ENCODE data around the gene BCL2A1. TPM values are rescaled to one million over a fixed set of nuclear protein-coding genes. Genes with fewer than 3 reads are reported as not detected.
"Not testable (repeated sequence)": the region's sequence is repeated elsewhere in the genome, so short reads cannot be mapped to it uniquely, and the experiment has no call there.

The BCL2A1 gene
- not detected for total RNA-seq

DNA sequence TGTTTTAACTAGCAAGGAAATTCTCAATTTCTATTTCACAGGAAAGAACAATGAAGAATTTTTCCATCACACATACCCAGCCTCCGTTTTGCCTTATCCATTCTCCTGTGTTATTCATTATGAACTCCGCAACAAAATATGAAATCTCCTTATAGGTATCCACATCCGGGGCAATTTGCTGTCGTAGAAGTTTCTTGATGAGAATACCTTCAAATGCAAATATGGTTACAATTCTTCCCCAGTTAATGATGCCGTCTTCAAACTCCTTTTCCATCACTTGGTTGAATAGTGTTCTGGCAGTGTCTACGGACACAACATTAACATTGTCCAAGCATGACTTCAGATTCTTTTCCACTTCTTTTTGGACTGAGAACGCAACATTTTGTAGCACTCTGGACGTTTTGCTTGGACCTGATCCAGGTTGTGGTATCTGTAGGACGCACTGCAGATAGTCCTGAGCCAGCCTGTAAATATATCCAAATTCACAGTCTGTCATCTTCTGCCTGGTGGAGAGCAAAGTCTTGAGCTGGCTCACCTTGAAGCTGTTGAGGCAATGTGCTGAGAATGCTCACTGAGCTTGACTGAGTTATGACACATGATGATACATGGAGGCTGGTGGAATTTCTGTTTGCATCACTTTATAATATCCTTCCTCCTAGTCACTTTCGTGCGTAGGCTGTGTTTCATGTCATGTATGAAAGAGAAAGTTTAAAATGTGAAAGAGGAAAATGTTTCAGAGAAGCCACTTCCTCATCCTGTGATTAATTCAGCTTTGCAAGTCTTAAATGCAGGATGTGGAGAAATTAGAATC is at the start of gene BCL2A1:
TSS of gene BCL2A1 (minus strand) at position 573 of the 811 bp plus-strand sequence. CDS start at position 496, 77 bp downstream.
- Histone ChIP-seq H3K4me3 (peak within 1 kb of the TSS in 1 of 2 donors; percentile 1), H3K27ac (no peak within 1 kb of the TSS), H3K36me3 (no peaks in the 10 kb centered on the region), H3K9me3 (no peaks in the 10 kb centered on the region), H3K4me1 (no peaks in the 10 kb centered on the region), H3K27me3 (no peaks in the 10 kb centered on the region)
- TF ChIP-seq, protein P1, sequence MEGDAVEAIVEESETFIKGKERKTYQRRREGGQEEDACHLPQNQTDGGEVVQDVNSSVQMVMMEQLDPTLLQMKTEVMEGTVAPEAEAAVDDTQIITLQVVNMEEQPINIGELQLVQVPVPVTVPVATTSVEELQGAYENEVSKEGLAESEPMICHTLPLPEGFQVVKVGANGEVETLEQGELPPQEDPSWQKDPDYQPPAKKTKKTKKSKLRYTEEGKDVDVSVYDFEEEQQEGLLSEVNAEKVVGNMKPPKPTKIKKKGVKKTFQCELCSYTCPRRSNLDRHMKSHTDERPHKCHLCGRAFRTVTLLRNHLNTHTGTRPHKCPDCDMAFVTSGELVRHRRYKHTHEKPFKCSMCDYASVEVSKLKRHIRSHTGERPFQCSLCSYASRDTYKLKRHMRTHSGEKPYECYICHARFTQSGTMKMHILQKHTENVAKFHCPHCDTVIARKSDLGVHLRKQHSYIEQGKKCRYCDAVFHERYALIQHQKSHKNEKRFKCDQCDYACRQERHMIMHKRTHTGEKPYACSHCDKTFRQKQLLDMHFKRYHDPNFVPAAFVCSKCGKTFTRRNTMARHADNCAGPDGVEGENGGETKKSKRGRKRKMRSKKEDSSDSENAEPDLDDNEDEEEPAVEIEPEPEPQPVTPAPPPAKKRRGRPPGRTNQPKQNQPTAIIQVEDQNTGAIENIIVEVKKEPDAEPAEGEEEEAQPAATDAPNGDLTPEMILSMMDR (IDR thresholded peaks at IDR 0.05) = no peak
- DNase-seq (ENCODE audit: low spot score in 2 of 2) = no peak
- intact Hi-C loops (cut with DNase I) = no loop called here

GRCh38 chr15:80020731-80021130 is 49.7 kb upstream of the BCL2A1 start:
- Histone ChIP-seq H3K27me3 (no peaks in the 10 kb centered on the region), H3K36me3 (no peaks in the 10 kb centered on the region), H3K27ac (no peak overlapping the region), H3K4me3 (no peak overlapping the region), H3K9me3 (no peaks in the 10 kb centered on the region), H3K4me1 (no peaks in the 10 kb centered on the region)
- no peak for DNase-seq (ENCODE audit: low spot score in 2 of 2)
- intact Hi-C loops (cut with DNase I) = no loop called here
- TF ChIP-seq, protein P1 (IDR thresholded peaks at IDR 0.05) = no peak

GRCh38 chr15:80020149-80020548 is 49.2 kb upstream of the BCL2A1 start:
- not testable (repeated sequence) for H3K27me3 ChIP-seq; DNase-seq (ENCODE audit: low spot score in 2 of 2); H3K36me3 ChIP-seq

DNA sequence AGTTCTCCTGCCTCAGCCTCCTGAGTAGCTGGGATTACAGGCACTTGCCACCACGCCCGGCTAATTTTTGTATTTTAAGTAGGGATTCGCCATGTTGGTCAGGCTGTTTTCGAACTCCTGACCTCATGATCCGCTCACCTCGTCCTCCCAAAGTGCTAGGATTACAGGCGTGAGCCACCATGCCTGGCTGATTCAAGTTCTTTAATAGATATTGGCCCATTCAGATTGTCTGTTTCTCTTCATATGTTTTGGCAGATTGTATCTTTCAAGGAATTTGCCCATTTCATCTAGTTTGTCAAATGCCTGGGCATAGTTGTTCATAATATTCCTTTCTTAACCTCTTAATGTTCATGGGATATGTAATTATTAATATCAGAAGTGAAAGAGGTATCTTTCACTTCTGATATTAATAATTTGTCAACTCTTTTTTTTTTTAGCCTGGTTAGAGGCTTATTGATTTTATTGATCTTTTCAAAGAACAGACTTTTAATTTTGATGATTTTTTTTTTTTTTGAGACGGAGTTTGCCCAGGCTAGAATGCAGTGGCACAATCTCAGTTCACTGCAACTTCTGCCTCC is 48.3 kb upstream of the BCL2A1 start:
- TF ChIP-seq, protein P1 (IDR thresholded peaks at IDR 0.05) = no peak
- H3K9me3 ChIP-seq = no peaks in the 10 kb centered on the region
- no peak overlapping the region for H3K27ac ChIP-seq
- H3K36me3 ChIP-seq = no peaks in the 10 kb centered on the region
- H3K4me3 ChIP-seq = no peak overlapping the region
- H3K27me3 ChIP-seq = no peaks in the 10 kb centered on the region
- intact Hi-C loops (cut with DNase I) = no loop called here
- no peak for DNase-seq (ENCODE audit: low spot score in 2 of 2)
- no peaks in the 10 kb centered on the region for H3K4me1 ChIP-seq

More at GRCh38 chr15:80020149-80020548, 49.2 kb upstream of the BCL2A1 start:
- H3K27ac ChIP-seq; H3K4me3 ChIP-seq; H3K9me3 ChIP-seq; H3K4me1 ChIP-seq; intact Hi-C loops (cut with DNase I): not testable (repeated sequence)

DNA sequence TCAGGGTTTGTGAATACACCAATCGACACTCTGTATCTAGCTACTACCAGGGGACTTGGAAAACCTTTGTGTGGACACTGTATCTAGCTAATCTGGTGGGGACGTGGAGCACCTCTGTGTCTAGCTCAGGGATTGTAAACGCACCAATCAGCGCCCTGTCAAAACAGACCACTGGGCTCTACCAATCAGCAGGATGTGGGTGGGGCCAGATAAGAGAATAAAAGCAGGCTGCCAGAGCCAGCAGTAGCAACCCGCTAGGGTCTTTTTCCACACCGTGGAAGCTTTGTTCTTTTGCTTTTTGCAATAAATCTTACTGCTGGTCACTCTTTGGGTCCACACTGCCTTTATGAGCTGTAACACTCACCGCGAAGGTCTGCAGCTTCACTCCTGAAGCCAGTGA is 46.1 kb upstream of the BCL2A1 start:
- H3K27ac ChIP-seq; DNase-seq (ENCODE audit: low spot score in 2 of 2); H3K9me3 ChIP-seq; H3K4me1 ChIP-seq; H3K27me3 ChIP-seq; H3K4me3 ChIP-seq; H3K36me3 ChIP-seq; intact Hi-C loops (cut with DNase I): not testable (repeated sequence)

- H3K36me3 ChIP-seq; DNase-seq (ENCODE audit: low spot score in 2 of 2); H3K4me1 ChIP-seq; intact Hi-C loops (cut with DNase I); H3K27ac ChIP-seq; H3K27me3 ChIP-seq; H3K9me3 ChIP-seq; H3K4me3 ChIP-seq: not testable (repeated sequence)
These were observed 45.5 kb upstream of the BCL2A1 start for GRCh38 chr15:80016506-80016905.

- Histone ChIP-seq H3K27me3 (no peaks in the 10 kb centered on the region), H3K9me3 (no peaks in the 10 kb centered on the region), H3K27ac (no peak overlapping the region), H3K4me3 (no peak overlapping the region), H3K4me1 (no peaks in the 10 kb centered on the region), H3K36me3 (no peaks in the 10 kb centered on the region)
- intact Hi-C loops (cut with DNase I) = no loop called here
- TF ChIP-seq, protein P1 (IDR thresholded peaks at IDR 0.05) = no peak
- DNase-seq (ENCODE audit: low spot score in 2 of 2) = no peak
These were observed 44.2 kb upstream of the BCL2A1 start for GRCh38 chr15:80015156-80015555.

- H3K9me3 ChIP-seq; H3K4me3 ChIP-seq; H3K4me1 ChIP-seq; H3K36me3 ChIP-seq; H3K27me3 ChIP-seq; intact Hi-C loops (cut with DNase I); H3K27ac ChIP-seq; DNase-seq (ENCODE audit: low spot score in 2 of 2): not testable (repeated sequence)
These were observed 43.2 kb upstream of the BCL2A1 start for GRCh38 chr15:80014186-80014585.
